Liver (tissue), 9 donors: ENCODE results near the gene GZMM. TPM values are rescaled to one million over a fixed set of nuclear protein-coding genes. Genes with fewer than 3 reads are reported as not detected.

Experiments
- DNase-seq: peaks from one replicate; pipeline ENCODE4 v3.0.0-alpha.2; 2017; ENCODE audit warnings: low spot score
- H3K27ac ChIP-seq, 2 donors: one replicate each; pipeline ENCODE4 v1.7.0; 2013; ENCODE audit warnings: inconsistent platforms in 2 of 2, low read length in 2 of 2, control low read depth in 1 of 2, low read depth in 1 of 2, mild to moderate bottlenecking in 1 of 2
- H3K27me3 ChIP-seq, 4 donors: one replicate each; pipeline versions ENCODE4 v1.6.1 to v1.7.0; 2013; ENCODE audit warnings: low read length in 3 of 4, inconsistent platforms in 1 of 4, mild to moderate bottlenecking in 1 of 4, moderate library complexity in 1 of 4; ENCODE audit not compliant: control insufficient read depth in 4 of 4, insufficient read depth in 4 of 4
- H3K36me3 ChIP-seq, 4 donors: one replicate each; pipeline versions ENCODE4 v1.6.1 to v1.7.0; 2013; ENCODE audit warnings: low read length in 3 of 4, mild to moderate bottlenecking in 3 of 4, low read depth in 1 of 4, moderate library complexity in 1 of 4; ENCODE audit not compliant: control insufficient read depth in 4 of 4, insufficient read depth in 3 of 4
- H3K4me1 ChIP-seq, 4 donors: one replicate each; pipeline versions ENCODE4 v1.6.1 to v1.7.0; 2013; ENCODE audit warnings: low read length in 3 of 4, mild to moderate bottlenecking in 3 of 4, moderate library complexity in 1 of 4; ENCODE audit not compliant: control insufficient read depth in 4 of 4, insufficient read depth in 4 of 4
- H3K4me3 ChIP-seq, 3 donors: one replicate each; pipeline versions ENCODE4 v1.6.1 to v1.7.0; 2013; ENCODE audit warnings: low read length in 3 of 3, control low read depth in 1 of 3, low read depth in 1 of 3, mild to moderate bottlenecking in 1 of 3
- H3K9ac ChIP-seq, 2 donors: one replicate each; pipeline ENCODE4 v1.7.0; 2013; ENCODE audit warnings: low read length in 2 of 2, mild to moderate bottlenecking in 2 of 2, moderate library complexity in 2 of 2, control low read depth in 1 of 2, low read depth in 1 of 2
- H3K9me3 ChIP-seq, 4 donors: one replicate each; pipeline versions ENCODE4 v1.6.1 to v1.7.0; 2013; ENCODE audit warnings: low read length in 3 of 4; ENCODE audit not compliant: control insufficient read depth in 4 of 4
- ATF3 ChIP-seq: IDR thresholded peaks from 2 replicates; pipeline ENCODE4 v1.6.1; 2016; ENCODE audit warnings: antibody characterized with exemption
- CTCF ChIP-seq: fragments of 150-350 bp; IDR thresholded peaks from 2 replicates; pipeline ENCODE4 v1.5.1; 2017; ENCODE audit warnings: improper control_type of control experiment, low read depth, low read length; ENCODE audit not compliant: missing input control
- EGR1 ChIP-seq, 2 donors: IDR thresholded peaks; 2 replicates each; pipeline ENCODE4 v1.6.1; 2016 to 2018; ENCODE audit warnings: antibody characterized with exemption in 2 of 2, low read depth in 2 of 2
- FOXA2 ChIP-seq: IDR thresholded peaks from 2 replicates; pipeline ENCODE4 v1.6.1; 2016; ENCODE audit warnings: antibody characterized with exemption
- GABPA ChIP-seq, 2 donors: IDR thresholded peaks in 1 of 2; conservative IDR thresholded peaks in 1 of 2; 2 replicates each; pipeline ENCODE4 v1.6.1; 2016; ENCODE audit warnings: antibody characterized with exemption in 2 of 2, mild to moderate bottlenecking in 1 of 2, moderate library complexity in 1 of 2
- JUND ChIP-seq, 2 donors: IDR thresholded peaks; 2 replicates each; pipeline ENCODE4 v1.6.1; 2016; ENCODE audit warnings: antibody characterized with exemption in 2 of 2
- MAX ChIP-seq: IDR thresholded peaks from 2 replicates; pipeline ENCODE4 v1.6.1; 2016; ENCODE audit warnings: antibody characterized with exemption
- NR2F2 ChIP-seq: IDR thresholded peaks from 2 replicates; pipeline ENCODE4 v1.6.1; 2016; ENCODE audit warnings: antibody characterized with exemption
- RAD21 ChIP-seq, 2 donors: IDR thresholded peaks; 2 replicates each; pipeline ENCODE4 v1.6.1; 2016; ENCODE audit warnings: antibody characterized with exemption in 2 of 2, mild to moderate bottlenecking in 2 of 2
- RXRA ChIP-seq, 2 donors: IDR thresholded peaks; 2 replicates each; pipeline ENCODE4 v1.6.1; 2017 to 2018; ENCODE audit warnings: antibody characterized with exemption in 2 of 2, mild to moderate bottlenecking in 1 of 2
- SP1 ChIP-seq: IDR thresholded peaks from 2 replicates; pipeline ENCODE4 v1.6.1; 2018; ENCODE audit warnings: antibody characterized with exemption, mild to moderate bottlenecking
- TAF1 ChIP-seq: conservative IDR thresholded peaks from 2 replicates; pipeline ENCODE4 v1.6.1; 2016; ENCODE audit warnings: antibody characterized with exemption, mild to moderate bottlenecking
- YY1 ChIP-seq: IDR thresholded peaks from 2 replicates; pipeline ENCODE4 v1.6.1; 2016; ENCODE audit warnings: antibody characterized with exemption, mild to moderate bottlenecking
- ZBTB33 ChIP-seq: IDR thresholded peaks from 2 replicates; pipeline ENCODE4 v1.6.1; 2016; ENCODE audit warnings: antibody characterized with exemption
- WGBS: extraction: QIAGEN DNeasy Blood & Tissue Kit; methylation state at CpG from one replicate; pipeline ENCODE4 v1.1.7; 2013; 5-methylcytosine and 5-hydroxymethylcytosine counted together
- polyA plus RNA-seq, 2 donors: library from polyadenylated mRNA; stranded (reverse) in 1 of 2; unstranded in 1 of 2; fragments of 200-250 nt in 1 of 2; fragments of >200 nt in 1 of 2; fragmentation: Nextera tagmentation in 1 of 2; extraction: Ambion mirVana in 1 of 2; gene quantifications; one replicate each; pipeline versions ENCODE4 v1.2.1 to v1.2.3, GENCODE V29; 2013 to 2015
- total RNA-seq, 2 donors: library from RNA; depleted of rRNA; stranded (reverse); fragments of >200 nt; gene quantifications; one replicate each; pipeline ENCODE4 v1.2.3, GENCODE V29; 2014
- TF ChIP-seq, protein P1 (sequence below): IDR thresholded peaks from 2 replicates; pipeline ENCODE4 v1.6.1; 2016; ENCODE audit warnings: antibody characterized with exemption, mild to moderate bottlenecking
- donor health status: healthy.
- donor health status: healthy.
- donor health status: healthy.
- donor health status: healthy.
- donor health status: healthy.

The GZMM gene
- total and polyA plus RNA-seq, 4 donors = 0.28 to 1.3 (median 1.1) TPM

- TF ChIP-seq RXRA (IDR thresholded peaks at IDR 0.05) (no peak), MAX (no peak)
These were observed 29.1 kb downstream of the GZMM start (continued) for GRCh38 chr19:572743-573518.

GRCh38 chr19:573519-573825 lies 29.6 kb downstream of the GZMM start:
- H3K36me3 ChIP-seq = peaks cover 0 to 2% (median 1%) of the 10 kb centered on the region in 4 donors
- H3K27me3 ChIP-seq = no peaks in the 10 kb centered on the region
- DNase-seq = no peak
- H3K4me3 ChIP-seq = peak overlapping the region; percentile 59 to 95 (median 65)
- peaks cover 23 to 40% (median 34%) of the 10 kb centered on the region in 4 donors for H3K4me1 ChIP-seq
- TF ChIP-seq EGR1 (IDR thresholded peaks at IDR 0.05; ENCODE audit: low read depth in 2 of 2) (no peak), YY1 (no peak), RAD21 (IDR thresholded peaks at IDR 0.05) (no peak), CTCF (no peak), TAF1 (no peak), SP1 (no peak), FOXA2 (no peak), ZBTB33 (no peak), JUND (IDR thresholded peaks at IDR 0.05) (no peak), GABPA (IDR thresholded peaks at IDR 0.05 in 1 of 2, conservative IDR thresholded peaks at IDR 0.05 in 1 of 2) (no peak), ATF3 (no peak), NR2F2 (no peak)
- TF ChIP-seq, protein P1, sequence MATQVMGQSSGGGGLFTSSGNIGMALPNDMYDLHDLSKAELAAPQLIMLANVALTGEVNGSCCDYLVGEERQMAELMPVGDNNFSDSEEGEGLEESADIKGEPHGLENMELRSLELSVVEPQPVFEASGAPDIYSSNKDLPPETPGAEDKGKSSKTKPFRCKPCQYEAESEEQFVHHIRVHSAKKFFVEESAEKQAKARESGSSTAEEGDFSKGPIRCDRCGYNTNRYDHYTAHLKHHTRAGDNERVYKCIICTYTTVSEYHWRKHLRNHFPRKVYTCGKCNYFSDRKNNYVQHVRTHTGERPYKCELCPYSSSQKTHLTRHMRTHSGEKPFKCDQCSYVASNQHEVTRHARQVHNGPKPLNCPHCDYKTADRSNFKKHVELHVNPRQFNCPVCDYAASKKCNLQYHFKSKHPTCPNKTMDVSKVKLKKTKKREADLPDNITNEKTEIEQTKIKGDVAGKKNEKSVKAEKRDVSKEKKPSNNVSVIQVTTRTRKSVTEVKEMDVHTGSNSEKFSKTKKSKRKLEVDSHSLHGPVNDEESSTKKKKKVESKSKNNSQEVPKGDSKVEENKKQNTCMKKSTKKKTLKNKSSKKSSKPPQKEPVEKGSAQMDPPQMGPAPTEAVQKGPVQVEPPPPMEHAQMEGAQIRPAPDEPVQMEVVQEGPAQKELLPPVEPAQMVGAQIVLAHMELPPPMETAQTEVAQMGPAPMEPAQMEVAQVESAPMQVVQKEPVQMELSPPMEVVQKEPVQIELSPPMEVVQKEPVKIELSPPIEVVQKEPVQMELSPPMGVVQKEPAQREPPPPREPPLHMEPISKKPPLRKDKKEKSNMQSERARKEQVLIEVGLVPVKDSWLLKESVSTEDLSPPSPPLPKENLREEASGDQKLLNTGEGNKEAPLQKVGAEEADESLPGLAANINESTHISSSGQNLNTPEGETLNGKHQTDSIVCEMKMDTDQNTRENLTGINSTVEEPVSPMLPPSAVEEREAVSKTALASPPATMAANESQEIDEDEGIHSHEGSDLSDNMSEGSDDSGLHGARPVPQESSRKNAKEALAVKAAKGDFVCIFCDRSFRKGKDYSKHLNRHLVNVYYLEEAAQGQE = no peak
- H3K27ac ChIP-seq = peak overlapping the region; percentile 84 to 94
- peak overlapping the region; percentile 43 to 83 for H3K9ac ChIP-seq
- no peaks in the 10 kb centered on the region for H3K9me3 ChIP-seq
- 10% methylated on average over 15 of the region's 15 CpGs for WGBS
